Effector CD4-positive, alpha-beta T cell (primary cell): ENCODE results near the gene PPP2R2C.

Source experiments
- DNase-seq: peaks from one replicate; pipeline ENCODE4 v3.0.0-alpha.2; 2020

The PPP2R2C gene

DNA sequence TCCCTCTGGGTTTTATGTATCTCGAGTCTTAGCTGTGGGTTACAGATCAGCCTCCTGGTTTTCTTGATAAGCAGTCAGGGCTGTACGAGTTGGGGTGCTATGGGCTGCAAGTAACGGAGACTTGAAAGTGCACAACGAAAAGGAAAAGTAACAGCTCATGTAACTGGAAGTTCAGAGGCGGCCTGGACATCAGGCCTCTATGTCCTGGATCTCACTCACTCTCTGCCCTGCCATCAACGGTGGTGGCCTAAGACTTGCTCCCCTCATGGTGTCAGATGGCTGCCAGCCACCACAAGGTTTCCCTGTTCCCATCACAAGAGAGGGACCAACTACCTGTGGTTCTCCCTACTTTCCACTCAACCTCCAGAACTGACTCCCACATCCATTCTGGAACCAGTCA, 4.8 kb downstream of the PPP2R2C start:
- DNase-seq = no peak

DNA sequence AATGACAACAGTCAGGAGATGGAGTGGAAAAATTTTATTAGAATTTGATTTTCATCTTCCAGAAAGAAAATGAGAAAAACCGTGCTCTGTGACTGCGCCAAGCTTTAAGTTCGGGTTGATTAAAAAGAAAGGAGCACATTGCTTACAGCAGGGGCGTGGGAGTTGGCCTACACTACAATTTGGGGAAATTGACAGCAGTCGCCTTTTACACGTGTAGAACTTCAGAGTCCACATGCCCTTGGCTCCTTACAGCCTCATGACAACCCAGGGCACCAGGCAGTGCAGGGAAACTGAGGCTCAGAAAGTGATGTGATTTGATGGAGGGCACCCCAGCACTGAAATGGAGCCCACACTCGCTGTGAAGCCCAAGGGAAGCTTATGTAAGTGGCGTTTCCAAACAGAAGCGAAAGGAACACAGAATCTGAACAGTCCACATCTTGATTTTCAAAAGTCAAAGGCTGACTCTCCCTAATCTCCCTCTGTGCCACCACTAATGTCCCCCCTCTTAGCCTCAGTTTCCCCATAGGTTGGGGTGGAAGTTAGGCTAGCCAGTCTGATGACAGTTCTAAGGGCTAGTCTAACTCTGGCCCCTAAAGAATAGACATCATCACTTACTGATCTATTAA, 5.5 kb downstream of the PPP2R2C start:
- no peak for DNase-seq

DNA sequence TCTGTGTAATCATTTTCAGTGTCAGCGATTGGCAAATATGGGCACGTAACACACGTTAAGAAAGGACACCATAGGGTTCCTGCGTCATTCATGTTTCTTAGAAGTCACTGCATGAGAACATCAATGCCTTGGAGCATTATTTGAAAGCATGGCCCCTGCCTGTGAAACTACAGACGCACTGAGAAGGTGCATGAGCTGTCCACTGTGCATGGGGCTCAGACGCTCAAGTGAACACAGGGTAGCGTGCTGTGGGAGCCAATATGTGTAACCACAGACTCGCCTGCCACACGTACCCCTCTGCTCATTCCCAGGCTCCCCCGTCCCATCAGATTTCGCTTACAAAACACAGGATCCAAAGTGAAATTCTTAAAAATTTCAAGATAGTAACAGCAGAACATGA, 6.5 kb downstream of the PPP2R2C start:
- DNase-seq = no peak

DNA sequence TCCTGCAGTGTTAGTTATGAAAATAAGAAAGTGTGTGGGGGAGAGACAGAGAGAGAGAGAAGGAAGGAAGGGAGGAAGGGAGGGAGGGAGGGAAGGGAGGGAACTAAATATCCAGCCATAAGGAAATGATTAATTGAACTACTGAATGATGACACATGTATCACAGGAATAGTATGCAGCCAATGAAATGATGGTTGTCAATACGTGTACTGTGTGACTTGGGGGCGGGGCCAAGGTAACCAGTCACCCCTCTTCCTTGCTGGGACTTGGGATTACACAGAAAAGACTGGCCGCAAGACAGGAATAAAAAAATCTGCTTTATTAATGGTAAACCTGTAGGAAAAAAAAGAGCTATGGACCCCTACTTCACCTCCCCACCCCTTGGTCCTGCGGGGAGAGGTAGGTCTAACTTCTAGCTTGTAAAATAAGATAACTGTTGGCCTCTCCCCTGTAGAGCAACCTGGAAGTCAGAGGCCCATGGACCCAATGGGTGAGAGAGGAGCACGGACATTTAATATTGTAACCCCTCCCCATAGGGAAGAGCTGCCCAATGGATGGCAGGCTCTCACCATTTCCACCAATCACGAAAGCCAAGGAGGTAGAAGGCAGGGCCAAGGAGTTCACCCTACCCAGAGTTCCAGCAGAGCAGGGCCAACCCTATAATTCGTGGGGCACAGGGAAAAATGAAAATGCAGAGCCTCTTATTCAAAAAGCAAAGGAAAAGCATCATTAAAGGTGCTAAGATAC, 7.4 kb downstream of the PPP2R2C start:
- no peak for DNase-seq

DNA sequence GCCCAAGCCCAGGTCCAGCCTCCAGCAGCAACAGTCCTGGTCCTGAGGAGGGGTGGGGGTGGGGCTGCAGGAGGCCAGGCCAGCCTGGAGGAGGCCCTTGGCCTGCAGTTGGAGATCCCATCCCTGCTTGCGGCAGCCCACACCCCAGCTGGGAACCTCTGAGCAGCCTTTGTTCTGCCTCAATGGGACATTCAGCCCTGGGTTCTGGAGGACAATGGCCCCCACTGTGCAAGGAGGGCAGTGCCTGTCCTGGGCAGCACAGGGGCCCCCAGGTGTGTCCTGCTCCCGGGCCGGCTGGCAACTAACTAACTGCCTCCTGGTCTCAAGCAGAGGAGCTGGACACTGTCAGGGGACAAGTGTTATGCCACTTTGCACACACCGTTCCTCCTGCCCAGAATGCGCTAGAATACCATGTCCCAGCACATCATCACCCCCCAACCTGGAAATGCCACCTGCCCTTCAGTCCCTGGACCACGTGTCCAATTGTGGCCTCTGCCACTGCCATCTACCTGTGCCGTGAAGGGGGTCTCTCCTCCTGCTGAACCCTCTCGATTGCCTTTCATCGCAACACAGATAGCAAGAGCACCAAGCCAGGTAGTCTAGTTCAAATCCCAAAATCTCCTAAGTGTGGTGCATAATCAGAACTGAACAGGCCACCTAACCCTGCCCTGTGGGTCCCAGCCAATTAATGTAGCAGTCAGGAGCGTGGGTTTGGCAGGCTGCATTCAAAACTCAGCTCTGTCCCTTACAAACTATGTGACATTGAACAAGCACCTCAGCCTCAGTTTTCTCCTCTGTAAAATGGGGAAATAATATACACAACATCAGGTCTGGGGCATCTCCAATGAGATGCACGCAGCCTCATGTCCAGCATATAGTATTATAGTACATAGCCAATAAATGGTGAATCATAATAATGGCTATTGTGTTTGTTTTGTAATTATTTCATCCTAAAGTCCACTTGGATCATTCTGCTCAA, 8.8 kb downstream of the PPP2R2C start:
- no peak for DNase-seq

DNA sequence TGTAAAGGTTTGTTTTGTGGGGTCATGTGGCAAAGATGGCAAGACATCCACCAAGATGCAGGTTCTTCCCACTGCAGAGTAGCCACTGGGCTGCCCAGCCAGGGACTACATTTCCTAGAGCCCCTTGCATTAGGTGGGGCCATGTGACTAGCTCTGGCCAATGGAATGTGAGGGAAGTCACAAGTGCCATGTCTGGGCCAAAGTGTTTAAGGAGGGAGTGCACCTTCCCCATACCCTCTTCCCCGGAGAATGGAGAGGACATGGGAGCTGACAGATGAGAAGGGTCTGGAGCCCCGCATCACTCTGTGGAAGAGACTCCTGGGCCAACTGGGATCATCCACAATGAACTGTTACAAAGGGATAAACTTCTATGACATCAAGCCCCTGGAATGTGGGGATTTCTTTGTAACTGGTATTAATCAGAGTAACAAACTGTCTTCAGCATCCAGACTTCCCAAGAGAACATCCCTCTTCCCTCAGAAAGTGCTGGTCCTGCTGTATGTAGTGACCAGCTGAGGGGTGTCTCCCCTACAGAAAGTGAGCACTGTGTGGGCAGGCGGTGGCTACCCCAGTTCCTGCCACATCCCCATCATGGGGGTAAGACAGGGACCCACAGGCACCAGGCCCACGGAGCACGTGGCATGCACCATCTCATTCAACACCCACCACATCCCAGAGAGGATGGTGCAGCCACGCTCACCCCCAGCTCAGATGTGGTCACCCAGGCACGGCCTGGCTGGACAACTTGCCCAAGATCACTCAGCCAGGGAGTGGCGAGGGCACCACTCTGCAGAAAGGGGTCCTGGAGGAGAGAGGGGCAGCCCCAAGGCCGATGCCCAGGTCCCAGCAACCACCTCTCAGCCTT, 10.9 kb downstream of the PPP2R2C start:
- DNase-seq = no peak

DNA sequence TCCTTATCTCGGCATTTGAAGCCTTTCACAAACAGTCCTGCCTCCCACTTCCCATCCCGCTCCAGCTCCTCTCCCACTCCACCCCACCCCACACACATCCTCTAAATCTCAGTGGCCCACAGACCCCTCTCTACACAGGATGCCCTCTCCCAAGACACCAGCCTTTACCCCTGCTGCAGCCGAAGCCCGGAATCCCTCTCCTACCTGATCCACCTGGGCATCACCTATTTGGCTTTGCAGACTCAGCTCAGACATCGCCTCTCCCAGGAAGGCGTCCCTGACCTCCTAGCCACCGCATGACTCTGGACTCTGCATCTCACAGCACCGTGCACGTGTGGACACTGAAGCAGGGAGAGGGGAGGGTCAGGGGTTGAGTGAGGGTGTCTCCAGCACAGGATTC, 11.5 kb downstream of the PPP2R2C start:
- no peak for DNase-seq

DNA sequence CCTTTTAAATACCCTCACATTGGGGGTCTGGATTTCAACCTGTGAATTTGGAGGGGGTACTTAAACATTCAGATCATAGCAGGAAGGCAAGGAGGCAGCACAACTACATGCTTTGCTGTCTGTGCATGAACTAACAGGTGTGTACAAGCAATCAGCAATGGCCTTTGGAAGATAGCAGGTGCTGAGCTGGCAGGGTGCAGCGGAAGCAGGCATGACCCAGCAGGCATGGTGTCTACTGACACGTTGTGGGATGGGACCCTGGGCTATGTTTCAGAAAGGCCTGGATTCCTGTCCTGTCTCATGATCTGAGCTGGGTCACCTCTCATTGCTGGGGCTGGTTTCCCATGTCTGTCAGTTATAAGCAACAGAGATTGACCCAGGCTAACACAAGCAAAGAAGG, 13.9 kb downstream of the PPP2R2C start:
- no peak for DNase-seq

DNA sequence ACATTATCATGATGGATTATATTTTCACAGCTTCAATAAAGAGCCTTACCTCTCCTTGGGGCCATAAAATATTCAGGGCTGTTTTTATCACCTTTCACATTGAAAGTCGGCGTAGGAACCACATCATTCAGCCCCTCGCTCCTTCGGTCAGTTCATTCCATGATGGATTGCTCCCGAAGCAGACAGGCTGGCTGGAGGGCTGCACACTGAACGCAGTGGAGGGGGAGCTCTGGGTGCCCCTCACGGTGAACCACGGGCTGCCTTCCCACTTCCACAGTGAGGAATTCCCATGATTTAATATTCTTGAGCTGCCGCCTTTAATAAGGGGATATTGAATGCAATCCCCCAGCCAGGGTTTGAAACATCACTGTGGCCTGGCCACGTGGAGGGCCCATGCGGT, 16.0 kb downstream of the PPP2R2C start:
- DNase-seq = no peak

DNA sequence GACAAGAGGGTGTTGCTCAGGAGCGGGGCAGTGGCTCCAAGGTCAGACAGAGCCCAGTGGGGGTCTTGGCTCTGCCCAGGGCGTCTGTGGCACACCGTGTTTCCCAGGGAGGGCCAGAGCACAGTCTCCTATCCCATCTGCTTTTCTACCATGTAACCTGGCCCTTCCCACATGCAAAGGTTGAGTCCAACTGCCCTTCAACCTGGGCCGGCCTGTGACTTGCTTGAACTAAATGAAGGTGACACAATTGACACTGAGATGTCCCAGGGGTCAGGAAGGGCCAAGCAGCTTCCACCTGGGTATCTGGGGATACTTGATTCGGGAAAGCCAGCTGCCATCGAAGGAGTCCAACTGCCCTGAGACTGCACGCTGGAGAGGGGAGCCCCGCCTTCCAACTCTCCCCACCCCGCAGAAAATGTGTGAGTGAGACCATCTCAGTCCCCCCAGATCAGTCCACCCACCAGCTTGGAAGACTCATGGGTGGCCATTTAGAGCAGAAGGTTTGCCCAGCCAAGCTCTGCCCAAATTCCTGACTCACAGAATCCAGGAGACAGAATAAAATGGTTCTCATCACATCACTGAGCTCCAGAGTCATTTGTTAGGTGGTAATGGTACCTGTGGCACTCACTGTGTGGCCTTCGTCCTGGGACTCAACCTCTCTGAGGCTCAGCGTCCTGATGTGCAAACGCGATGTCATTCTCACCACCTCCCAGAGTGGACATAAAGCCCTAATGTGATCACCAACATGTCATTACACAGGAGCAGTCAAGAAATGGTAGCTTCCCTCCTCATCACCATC, 18.1 kb downstream of the PPP2R2C start:
- DNase-seq = no peak

DNA sequence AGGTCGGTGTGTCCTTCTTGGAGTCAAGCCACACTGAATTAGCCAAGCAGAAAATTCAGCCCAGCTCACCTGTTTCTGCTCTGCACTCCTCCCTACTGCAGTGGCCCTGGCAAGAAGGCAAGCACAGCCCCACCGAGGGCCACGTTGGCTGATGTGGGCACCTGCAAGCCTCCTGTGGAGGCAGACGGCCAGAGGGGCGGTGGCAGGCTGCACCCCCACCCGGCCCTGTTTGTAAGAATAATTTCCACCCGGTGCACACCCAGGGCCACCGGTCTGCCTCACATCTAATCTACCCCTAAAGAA, 18.8 kb downstream of the PPP2R2C start:
- no peak for DNase-seq

DNA sequence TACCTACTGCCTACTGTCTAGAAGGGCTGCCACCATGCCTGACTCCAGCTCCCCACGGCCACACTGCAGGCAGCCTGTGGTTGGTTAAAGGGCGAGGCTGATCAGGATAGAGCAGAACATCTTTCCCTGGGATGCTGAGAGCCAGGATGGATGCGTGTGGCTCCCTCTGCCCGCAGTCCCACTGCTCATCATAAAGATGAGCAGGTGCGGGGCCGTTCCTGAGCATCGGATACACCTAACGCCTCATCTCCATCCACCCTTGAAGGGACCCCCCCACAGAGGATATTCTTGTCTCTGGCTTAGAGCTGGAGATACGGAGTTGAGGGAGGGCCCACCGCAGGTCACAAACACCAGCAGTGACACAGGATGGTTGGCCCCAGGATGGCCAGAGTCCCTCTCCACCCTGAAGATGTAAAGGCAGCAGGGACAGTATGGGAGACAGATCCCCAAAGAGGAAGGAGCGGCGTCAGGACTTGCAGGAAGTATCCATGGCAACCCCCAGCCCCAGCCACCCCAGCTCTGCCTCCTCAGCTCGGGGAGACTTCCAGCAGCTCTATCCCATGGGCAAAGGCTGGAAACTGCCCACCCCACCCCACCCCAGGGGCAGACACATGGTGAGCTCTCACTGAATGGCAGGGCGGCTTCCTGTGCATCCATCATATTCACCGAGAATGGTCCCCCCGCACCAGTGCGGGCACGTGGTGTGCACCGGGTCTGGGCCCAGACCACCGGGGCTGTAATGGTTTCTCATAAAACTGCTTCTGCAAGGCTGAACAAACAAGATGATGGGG, 19.3 kb downstream of the PPP2R2C start:
- no peak for DNase-seq

DNA sequence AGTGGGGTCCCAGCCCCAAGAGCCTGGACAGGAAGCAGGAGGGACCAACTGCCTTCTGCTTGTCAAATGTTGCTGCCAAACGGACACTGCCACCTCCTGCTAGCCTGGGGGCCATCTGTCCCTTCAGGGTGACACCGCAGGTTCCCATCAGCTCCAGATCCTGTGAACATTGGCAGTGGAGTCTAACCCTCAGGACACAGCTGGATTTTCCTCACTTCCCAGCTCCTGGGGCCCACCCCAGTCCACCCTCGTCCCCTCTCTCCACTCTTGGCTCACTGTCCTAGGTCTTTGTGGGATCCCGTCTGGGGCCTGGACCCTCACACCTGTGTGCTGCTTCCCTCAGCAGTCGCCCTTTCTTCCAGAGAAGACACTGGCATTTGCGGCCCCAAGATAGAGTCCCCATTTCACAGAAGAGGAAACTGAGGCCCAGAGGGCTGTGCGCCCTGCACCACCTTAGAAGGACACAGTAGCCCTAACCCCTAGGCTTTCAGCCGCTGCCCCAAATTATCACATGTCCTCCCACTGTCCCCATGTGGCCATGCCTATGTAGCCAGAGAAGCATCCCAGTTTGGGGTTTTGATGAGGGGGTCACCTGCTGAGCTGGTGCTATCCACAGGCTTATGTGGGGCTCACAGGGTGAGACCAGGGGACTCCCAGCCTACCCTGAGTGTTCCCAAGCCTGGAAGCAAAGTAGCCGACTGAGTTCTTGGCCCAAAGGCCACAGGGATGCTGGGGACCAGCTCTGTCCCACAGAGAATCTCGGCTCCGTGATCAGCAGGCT, 20.1 kb downstream of the PPP2R2C start:
- DNase-seq = no peak

DNA sequence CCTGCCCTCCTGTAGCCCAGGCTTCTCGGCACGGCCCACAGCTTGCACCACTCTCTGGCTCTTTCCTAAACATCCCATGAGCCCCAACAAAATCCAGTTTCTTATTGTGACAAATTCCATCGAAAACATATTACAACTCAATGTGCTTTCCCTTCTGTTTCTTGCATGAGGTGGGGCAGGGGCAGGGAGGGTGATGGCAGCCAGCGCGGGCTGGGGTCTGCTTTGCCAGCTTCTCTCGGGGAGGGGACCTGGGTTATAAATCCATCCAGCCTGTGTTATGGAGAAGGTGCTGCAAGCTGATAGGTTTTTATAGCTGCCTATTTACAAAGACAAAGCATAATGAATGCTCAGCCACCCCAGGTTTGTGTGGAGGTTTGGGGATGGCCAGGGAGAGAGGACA, 21.1 kb downstream of the PPP2R2C start:
- no peak for DNase-seq

DNA sequence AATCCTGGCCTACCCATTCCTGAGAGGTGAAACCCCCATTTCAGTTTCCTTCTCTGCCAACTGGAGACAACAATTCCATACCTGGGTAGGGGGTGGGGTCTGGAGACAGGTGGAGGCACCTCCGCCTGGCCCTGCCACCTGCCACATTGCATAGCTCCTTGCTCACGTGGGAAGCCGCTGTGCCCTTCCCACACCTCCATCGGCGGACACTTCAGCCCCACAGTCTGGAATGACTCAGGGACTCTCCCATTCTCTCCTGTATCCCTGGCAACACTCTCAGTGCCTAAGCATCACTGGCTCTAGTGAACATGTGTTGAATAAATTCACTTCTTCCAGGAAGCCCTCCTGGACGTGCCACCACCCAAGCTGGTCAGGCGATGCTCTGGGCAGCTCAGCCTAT, 21.7 kb downstream of the PPP2R2C start:
- no peak for DNase-seq

DNA sequence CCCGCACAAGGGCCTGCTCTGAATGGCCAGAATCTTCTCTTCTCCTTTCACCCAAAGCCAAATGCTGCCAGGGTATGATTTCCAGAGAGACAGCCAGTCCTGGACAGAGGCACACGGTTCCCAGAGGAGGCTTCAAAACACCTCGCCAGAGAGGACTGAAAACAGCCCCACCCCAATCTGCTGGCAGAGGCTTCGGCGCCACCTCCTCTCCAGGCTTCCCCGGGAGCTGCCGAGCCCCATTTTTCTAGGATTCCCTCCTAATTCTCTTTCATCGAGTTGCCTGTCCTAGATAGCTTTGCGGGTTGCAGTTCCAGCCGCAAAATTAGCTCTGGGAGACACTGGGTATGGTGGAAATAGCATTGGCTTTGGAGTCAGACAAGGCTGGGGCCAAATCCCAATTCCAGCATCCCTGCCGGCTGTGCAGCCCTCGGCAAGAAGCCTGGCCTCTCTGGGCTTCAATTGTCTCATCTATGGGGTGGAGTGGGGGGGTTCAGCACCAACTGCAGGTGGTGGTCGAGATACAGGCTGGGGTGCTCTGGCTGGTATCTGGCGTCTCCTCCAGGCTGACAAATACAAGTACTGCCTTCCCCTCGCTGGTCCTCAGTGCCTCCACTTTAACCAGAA, 22.6 kb downstream of the PPP2R2C start:
- no peak for DNase-seq

DNA sequence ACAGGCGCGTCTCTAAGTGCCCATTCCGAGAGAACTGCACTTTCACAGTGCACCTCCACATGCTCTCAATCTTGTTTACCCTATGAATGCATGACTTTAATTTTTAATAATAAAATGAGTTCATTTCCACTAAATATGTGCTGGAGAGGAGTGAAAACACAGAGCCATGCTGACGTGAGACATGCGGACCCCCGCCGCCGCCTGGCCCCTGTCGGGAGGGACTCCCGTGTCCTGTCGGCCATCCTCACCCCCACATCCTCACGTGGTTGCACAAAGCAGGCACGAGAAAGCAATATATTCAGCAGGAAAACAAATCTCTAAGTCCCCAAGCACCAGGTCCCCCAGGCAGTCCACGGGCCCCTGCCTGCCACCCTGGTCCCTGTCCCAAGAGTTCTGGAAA, 23.1 kb downstream of the PPP2R2C start:
- no peak for DNase-seq

DNA sequence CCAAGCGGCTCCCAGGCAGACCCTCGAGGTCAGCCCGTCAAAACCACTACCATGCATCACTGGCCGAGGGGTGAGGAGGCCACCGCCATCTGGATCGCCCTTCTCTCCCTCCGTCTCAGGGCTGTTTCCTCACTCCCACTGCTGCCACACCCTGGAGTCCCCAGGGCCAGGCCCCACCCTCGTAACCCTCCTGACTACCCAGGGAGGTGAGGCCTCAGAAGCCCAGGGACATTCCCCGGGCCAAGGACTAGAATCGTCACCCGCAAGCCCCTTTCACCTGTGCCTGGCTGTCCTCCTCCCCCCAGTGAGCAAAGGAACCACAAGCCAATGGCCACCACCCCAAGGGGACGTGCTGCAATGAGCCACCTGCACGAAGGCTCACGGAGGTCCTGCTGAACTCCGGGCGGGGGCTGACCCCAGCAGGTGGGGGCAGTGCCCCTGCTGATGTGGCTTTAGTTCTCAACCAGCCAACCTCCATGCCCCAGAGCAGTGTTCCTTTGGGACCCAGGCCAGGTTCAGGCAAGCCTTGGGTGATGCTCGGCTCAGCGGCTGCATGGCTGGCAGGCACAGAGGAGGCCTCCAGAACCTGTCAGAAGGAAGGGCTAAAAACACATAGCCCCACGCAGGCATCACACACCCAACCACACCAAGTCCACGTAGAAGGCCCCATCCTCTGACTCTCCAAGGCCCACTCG, 23.8 kb downstream of the PPP2R2C start:
- DNase-seq = no peak

DNA sequence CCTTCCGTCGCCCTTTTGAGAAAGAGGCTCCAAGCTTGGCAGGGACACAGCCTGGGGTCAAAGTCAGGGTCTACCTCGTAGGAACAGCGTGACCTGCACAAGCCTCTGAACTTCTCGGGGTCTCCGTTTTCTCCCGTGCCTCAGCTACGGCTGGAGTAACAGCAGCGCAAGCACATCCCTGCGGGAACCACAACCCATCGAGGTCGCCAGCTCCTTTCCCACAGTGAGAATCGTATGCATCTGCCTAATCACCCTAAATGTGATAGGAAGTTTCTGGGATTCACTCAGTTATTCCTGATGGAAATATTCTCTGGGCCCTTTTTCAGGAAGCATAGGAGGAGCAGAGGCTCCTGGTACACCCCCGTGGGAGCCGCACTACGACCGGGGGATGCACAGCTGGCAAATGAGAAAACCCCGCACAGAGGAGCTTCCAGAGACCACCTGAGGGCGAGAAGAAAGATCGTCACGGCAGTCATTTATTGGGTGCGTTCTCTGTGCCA, 24.7 kb downstream of the PPP2R2C start:
- no peak for DNase-seq
